ENCODE data around the gene CASP10.

CASP10 gene

GRCh38 chr2:201260302-201260800, 77.4 kb downstream of the CASP10 start, which contains the start of gene CASP8:
TSS of gene CASP8 (plus strand) at chr2:201260536. CDS start at chr2:201266487, 5,951 bp downstream.
- Histone ChIP-seq H3K27me3 (replicated peaks; ENCODE audit: control insufficient read depth, insufficient read depth, low read length) (no peaks in the 10 kb centered on the region), H3K4me3 (replicated peaks; ENCODE audit: low read depth, low read length) (peak within 1 kb of the TSS; percentile 59), H3K36me3 (ENCODE audit: control insufficient read depth, insufficient read depth, low read length) (no peaks in the 10 kb centered on the region)
- no peak for DNase-seq (ENCODE audit: extremely low read depth, insufficient read length)
- TF ChIP-seq CTCF (IDR thresholded peaks at IDR 0.05; ENCODE audit: insufficient read depth, low read length, poor library complexity, severe bottlenecking): no peak

DNA sequence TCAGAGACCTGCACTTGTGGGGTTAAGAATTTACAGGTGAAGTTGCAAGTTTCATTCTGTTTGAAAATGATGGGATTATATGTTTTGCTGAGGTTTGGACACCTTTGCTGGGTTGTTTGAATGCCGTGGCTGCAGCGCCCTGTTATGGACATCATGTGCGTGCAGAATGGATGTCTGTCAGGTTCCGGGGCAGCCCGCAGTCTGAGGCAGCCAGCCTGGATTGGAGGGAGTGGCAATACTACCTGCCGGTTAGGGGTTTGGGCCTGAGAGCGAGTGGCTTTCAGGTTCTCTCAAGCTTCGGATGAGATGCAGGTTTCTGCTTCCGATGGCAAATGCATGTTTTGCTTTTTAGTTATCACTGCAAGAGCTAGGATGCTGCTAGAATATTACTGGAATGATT, 78.5 kb downstream of the CASP10 start:
- H3K36me3 ChIP-seq (ENCODE audit: control insufficient read depth, insufficient read depth, low read length): no peaks in the 10 kb centered on the region
- 0 out of 2 replicates have a peak overlapping the region, but pooled peaks have one; percentile 6 for H3K4me3 ChIP-seq (replicated peaks; ENCODE audit: low read depth, low read length)
- DNase-seq (ENCODE audit: extremely low read depth, insufficient read length): no peak
- H3K27me3 ChIP-seq (replicated peaks; ENCODE audit: control insufficient read depth, insufficient read depth, low read length): no peaks in the 10 kb centered on the region
- TF ChIP-seq CTCF (IDR thresholded peaks at IDR 0.05; ENCODE audit: insufficient read depth, low read length, poor library complexity, severe bottlenecking): no peak

DNA sequence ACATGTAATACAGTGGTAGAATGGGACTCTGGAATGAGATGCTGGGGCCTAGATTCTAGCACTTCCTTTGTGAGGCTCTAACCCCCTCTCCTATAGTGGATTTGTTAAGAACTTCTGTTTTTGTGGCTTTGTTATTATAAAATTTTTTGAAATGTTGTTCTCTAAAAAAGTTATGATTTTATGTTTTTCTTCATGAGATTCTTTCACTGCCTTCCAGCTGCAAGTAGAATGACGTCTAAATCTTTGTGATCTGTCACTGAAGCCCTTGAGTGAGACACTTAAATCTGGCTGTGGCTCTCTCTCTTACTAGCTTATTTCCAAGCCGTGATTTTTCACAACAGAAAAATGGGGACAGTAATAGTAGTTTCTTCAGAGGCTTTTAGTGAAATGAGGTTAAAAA, 79.0 kb downstream of the CASP10 start:
- no peak for TF ChIP-seq CTCF (IDR thresholded peaks at IDR 0.05; ENCODE audit: insufficient read depth, low read length, poor library complexity, severe bottlenecking)
- Histone ChIP-seq H3K36me3 (ENCODE audit: control insufficient read depth, insufficient read depth, low read length) (no peaks in the 10 kb centered on the region), H3K27me3 (replicated peaks; ENCODE audit: control insufficient read depth, insufficient read depth, low read length) (no peaks in the 10 kb centered on the region), H3K4me3 (replicated peaks; ENCODE audit: low read depth, low read length) (no peak overlapping the region)
- no peak for DNase-seq (ENCODE audit: extremely low read depth, insufficient read length)

DNA sequence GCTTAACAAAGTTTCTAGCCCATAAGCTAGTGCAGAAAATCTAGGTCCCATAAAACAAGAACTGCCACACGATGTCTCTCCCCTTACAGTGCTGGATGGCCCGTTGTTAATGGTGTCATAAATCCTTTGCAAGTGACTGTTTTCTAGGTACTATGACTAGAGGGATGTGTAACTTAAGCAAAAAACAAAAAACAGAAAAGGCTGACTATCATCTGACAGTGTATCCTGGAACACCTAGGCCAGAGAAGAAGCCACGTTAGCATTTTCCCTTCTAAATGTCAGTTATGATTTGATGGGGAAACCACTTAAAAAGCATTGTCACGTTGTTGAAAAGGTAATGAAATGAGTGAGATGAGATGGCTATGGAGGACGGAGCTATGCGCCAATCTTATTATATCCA, 79.8 kb downstream of the CASP10 start:
- TF ChIP-seq CTCF (IDR thresholded peaks at IDR 0.05; ENCODE audit: insufficient read depth, low read length, poor library complexity, severe bottlenecking): no peak
- no peaks in the 10 kb centered on the region for H3K27me3 ChIP-seq (replicated peaks; ENCODE audit: control insufficient read depth, insufficient read depth, low read length)
- H3K4me3 ChIP-seq (replicated peaks; ENCODE audit: low read depth, low read length): no peak overlapping the region
- DNase-seq (ENCODE audit: extremely low read depth, insufficient read length): no peak
- H3K36me3 ChIP-seq (ENCODE audit: control insufficient read depth, insufficient read depth, low read length): no peaks in the 10 kb centered on the region; the same call in 1 of the 2 replicates

GRCh38 chr2:201263779-201264178, 80.8 kb downstream of the CASP10 start:
- Histone ChIP-seq H3K27me3 (replicated peaks; ENCODE audit: control insufficient read depth, insufficient read depth, low read length) (no peaks in the 10 kb centered on the region), H3K36me3 (ENCODE audit: control insufficient read depth, insufficient read depth, low read length) (no peaks in the 10 kb centered on the region; the same call in 1 of the 2 replicates), H3K4me3 (replicated peaks; ENCODE audit: low read depth, low read length) (no peak overlapping the region)
- no peak for TF ChIP-seq CTCF (IDR thresholded peaks at IDR 0.05; ENCODE audit: insufficient read depth, low read length, poor library complexity, severe bottlenecking)
- no peak for DNase-seq (ENCODE audit: extremely low read depth, insufficient read length)

All from GM06990 (cell line).